ENCODE measurements around the gene PRIMA1. TPM values are rescaled to one million over a fixed set of nuclear protein-coding genes. Genes with fewer than 3 reads are reported as not detected.

Gene PRIMA1
- total RNA-seq, 1 donor from 2014 or later = not detected

DNA sequence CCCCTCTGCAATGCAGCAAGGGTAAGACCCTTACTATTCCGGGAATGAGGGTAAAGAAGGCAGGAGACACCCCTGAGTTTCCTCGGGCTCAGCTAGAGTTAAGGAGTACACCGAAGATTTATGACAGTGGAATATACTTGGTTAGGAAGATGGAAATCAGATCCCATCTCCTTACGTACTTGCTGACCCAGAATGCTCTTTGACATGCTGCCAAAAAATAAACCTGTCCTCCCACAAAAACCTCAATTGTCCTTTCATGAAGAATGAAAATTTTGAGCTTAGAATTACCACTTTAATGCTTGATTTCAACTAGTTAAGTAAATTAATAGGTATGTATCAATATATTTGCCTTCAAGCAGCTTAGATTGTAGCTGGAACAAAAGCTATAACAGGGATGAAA is 99.5 kb downstream of the PRIMA1 start:
- CTCF ChIA-PET = no interaction called here
- no peak overlapping the region for H3K4me3 Mint-ChIP-seq
- H3K27ac Mint-ChIP-seq = no peak overlapping the region
- peaks cover 22% of the 10 kb centered on the region for H3K27me3 Mint-ChIP-seq
- TF ChIP-seq, protein P1, sequence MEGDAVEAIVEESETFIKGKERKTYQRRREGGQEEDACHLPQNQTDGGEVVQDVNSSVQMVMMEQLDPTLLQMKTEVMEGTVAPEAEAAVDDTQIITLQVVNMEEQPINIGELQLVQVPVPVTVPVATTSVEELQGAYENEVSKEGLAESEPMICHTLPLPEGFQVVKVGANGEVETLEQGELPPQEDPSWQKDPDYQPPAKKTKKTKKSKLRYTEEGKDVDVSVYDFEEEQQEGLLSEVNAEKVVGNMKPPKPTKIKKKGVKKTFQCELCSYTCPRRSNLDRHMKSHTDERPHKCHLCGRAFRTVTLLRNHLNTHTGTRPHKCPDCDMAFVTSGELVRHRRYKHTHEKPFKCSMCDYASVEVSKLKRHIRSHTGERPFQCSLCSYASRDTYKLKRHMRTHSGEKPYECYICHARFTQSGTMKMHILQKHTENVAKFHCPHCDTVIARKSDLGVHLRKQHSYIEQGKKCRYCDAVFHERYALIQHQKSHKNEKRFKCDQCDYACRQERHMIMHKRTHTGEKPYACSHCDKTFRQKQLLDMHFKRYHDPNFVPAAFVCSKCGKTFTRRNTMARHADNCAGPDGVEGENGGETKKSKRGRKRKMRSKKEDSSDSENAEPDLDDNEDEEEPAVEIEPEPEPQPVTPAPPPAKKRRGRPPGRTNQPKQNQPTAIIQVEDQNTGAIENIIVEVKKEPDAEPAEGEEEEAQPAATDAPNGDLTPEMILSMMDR (IDR thresholded peaks at IDR 0.05) = no peak
- H3K36me3 Mint-ChIP-seq (ENCODE audit: low read depth) = no peaks in the 10 kb centered on the region
- intact Hi-C loops (cut with micrococcal nuclease) = no loop called here
- POLR2A ChIA-PET = no interaction called here
- H3K4me1 Mint-ChIP-seq = no peaks in the 10 kb centered on the region
- H3K9me3 Mint-ChIP-seq = no peaks in the 10 kb centered on the region
- ATAC-seq (ENCODE audit: low read depth) (no peak), DNase-seq (no peak)

DNA sequence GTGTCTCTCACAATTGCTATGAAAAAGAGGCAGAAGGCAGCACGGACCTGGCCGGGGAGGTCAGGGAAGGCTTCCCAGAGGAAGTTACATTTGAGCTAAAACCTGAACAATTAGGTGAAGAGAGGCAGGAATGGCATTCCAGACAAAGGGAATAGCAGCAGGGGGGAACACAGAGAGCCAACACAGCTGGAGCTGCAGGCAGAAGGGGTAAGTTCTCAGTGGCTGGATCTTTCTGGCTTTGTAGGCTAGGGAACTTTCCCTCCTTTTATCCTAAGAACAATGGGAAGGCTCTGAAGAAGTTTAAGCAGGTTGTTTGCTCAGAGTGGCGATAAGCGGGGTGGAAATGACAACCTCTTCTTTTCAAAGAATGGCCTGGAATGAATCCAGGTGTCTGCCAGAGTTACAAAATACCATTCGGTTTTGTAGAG is 100.0 kb downstream of the PRIMA1 start:
- no peak overlapping the region for H3K27ac Mint-ChIP-seq
- no peaks in the 10 kb centered on the region for H3K4me1 Mint-ChIP-seq
- ChIA-PET CTCF (no interaction called here), POLR2A (no interaction called here)
- DNase-seq (no peak), ATAC-seq (ENCODE audit: low read depth) (no peak)
- H3K4me3 Mint-ChIP-seq = no peak overlapping the region
- H3K9me3 Mint-ChIP-seq = peaks cover under 1% of the 10 kb centered on the region
- TF ChIP-seq, protein P1 (IDR thresholded peaks at IDR 0.05) = no peak
- H3K36me3 Mint-ChIP-seq (ENCODE audit: low read depth) = no peaks in the 10 kb centered on the region
- intact Hi-C loops (cut with micrococcal nuclease) = no loop called here
- peaks cover 22% of the 10 kb centered on the region for H3K27me3 Mint-ChIP-seq

DNA sequence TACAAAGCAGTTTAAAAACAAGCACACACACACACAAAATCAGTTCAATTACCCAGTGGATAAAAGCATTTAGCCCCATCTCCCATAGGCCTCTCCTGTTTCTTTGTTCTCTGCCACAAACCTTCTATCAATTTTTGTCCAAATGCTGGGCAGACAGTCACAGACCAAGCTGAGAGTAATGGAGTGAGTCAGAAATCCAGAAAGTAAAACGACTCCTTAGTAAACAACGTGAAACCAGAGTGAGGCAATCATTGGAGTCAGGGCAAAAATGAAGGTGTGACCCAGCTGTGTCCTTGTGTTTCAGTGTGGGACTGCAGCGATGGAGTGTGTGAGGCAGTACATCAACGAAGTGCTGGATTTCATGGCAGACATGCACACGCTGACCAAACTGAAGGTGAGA is 102.0 kb downstream of the PRIMA1 start:
- ChIA-PET POLR2A (no interaction called here), CTCF (no interaction called here)
- intact Hi-C loops (cut with micrococcal nuclease) = no loop called here
- Mint-ChIP-seq H3K27ac (no peak overlapping the region), H3K36me3 (ENCODE audit: low read depth) (no peaks in the 10 kb centered on the region), H3K4me3 (no peak overlapping the region), H3K27me3 (peaks cover 22% of the 10 kb centered on the region), H3K4me1 (no peaks in the 10 kb centered on the region), H3K9me3 (peaks cover 3% of the 10 kb centered on the region)
- ATAC-seq (ENCODE audit: low read depth) (no peak), DNase-seq (no peak)
- TF ChIP-seq, protein P1 (IDR thresholded peaks at IDR 0.05) = no peak

DNA sequence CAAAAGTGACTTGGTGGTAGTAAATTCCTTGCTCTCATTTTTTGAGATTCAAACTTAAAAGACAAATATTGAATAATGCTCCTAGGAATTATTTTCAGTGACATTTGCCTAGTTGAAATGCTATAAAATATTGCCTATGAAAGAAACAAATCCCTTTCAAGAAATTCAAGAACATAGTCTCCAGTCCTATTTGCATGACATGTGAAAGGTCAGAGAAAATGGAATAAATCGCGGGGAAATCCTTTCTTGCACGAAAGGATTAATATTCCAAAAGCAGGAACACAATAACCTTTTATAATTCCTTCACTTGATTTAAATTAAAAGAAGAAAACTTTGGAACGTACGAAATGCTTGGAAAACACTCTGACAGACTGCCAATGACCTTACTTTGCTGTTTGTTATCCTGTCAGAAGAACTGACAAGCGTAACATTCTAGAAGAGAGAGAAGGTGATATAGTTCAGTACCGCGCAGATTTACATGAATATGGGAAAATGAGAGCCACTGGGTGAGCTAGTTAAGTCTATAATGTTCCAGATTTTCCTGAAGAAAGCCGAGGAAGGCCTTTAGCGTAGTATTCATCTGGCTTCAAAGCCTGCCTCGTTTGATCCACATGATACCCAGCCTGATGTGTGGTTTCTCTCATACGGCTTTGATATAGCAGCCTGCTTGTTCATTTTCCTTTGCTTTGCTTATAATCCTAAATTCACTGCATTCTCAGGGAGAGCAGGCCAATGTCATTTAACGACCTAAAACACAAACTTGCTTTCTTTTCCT is 103.0 kb downstream of the PRIMA1 start:
- POLR2A ChIA-PET = no interaction called here
- Mint-ChIP-seq H3K27ac (no peak overlapping the region), H3K4me1 (no peaks in the 10 kb centered on the region), H3K9me3 (peaks cover 3% of the 10 kb centered on the region), H3K27me3 (peaks cover 22% of the 10 kb centered on the region), H3K36me3 (ENCODE audit: low read depth) (no peaks in the 10 kb centered on the region), H3K4me3 (no peak overlapping the region)
- CTCF ChIA-PET = no interaction called here
- TF ChIP-seq, protein P1 (IDR thresholded peaks at IDR 0.05) = no peak
- ATAC-seq (ENCODE audit: low read depth) (no peak), DNase-seq (no peak)
- intact Hi-C loops (cut with micrococcal nuclease) = no loop called here

DNA sequence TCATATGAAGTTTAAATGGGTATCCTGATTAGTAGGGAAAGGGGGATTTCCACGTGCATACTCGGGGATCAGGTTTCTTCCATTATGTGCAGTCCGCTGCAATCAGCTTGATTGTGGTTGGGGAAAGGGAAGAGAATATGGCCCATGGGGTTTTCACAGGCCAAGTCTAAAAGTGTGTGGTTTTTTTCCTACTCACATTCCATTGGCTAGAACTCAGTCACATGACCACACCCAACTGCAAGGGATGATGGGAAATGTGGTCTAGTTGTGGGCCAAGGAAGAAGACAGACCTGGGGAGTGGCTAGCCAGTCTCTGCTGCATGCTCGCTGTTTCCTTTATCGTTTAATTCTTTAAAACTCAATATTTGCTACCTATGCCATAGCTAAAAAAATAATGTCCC is 105.1 kb downstream of the PRIMA1 start:
- Mint-ChIP-seq H3K27ac (no peak overlapping the region), H3K4me1 (no peaks in the 10 kb centered on the region)

More for the DNA sequence above, 105.1 kb downstream of the PRIMA1 start:
- ATAC-seq (ENCODE audit: low read depth) (no peak), DNase-seq (no peak)
- POLR2A ChIA-PET = no interaction called here
- Mint-ChIP-seq H3K9me3 (peaks cover 3% of the 10 kb centered on the region), H3K4me3 (no peak overlapping the region), H3K36me3 (ENCODE audit: low read depth) (no peaks in the 10 kb centered on the region), H3K27me3 (peaks cover 15% of the 10 kb centered on the region)
- TF ChIP-seq, protein P1 (IDR thresholded peaks at IDR 0.05) = no peak
- CTCF ChIA-PET = no interaction called here
- intact Hi-C loops (cut with micrococcal nuclease) = no loop called here
